GF-D8 (cell line): ENCODE results near the gene NPBWR2.
A peak's percentile ranks its signal among the peaks of the same experiment; 100 is the strongest.

Experiments used
- DNase-seq: peaks from one replicate; lab custom pipeline; 2025; lab: John Stamatoyannopoulos, UW

Gene NPBWR2

DNA sequence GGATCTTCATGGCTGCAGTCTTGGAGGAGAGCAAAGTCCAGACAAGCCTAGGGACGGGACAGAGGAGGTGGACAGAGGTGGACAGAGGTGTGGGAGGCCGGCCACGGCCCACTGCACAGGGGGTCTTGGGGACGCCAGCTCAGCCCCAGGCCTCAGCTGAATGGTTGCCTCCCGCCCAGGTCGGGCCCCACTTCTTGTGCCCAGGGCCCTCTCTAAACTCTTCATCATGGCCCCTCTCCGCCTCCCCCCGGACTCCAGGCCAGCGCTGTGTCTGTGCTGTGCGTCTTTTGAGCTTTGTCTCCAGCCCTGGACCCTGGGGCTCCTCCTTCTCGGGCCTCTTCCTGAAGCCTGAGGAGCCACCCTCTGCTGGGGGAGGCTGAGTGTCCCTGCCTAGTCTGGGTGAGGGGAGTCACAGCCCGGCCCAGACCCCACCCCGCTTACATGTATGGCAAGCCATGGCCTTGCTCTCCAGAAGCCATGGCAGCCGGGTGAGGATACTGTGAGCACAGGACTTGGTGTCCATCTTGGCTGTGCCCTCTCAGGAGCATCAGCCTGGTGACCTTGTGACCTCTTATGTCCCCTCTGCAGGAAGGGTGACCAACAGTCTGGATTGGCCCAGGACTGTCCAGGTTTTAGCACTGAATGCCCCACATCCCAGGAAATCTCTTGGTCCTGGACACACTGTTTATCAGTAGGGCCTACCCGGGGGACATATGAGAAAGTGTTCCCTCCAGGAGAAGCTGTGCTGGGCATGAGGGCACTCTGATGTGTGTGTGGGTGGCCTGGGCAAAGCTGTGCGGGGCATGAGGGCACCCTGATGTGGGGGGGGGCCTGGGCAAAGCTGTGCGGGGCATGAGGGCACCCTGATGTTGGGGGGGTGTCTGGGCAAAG is 9.4 kb upstream of the NPBWR2 start:
- no peak for DNase-seq

DNA sequence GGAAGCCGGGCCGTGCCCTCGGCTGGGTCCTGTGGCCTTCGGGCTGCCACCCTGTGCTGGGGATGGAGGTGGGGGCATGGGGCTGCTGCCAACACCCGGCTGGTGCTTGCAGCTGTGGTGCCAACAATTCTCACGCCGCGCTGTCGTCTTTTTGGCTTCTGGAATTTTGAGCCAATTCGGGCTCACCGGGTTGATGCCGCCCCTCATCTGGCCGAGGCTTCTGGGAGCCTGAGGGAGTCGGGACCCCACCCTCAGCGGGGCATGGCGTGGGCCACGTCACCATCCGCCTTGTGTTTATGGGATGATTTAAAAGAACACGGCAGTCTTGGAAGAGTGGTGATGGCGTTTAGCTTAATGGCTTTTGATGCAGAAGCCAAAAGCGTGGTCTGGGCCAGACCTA is 8.7 kb upstream of the NPBWR2 start:
- DNase-seq, result no peak

DNA sequence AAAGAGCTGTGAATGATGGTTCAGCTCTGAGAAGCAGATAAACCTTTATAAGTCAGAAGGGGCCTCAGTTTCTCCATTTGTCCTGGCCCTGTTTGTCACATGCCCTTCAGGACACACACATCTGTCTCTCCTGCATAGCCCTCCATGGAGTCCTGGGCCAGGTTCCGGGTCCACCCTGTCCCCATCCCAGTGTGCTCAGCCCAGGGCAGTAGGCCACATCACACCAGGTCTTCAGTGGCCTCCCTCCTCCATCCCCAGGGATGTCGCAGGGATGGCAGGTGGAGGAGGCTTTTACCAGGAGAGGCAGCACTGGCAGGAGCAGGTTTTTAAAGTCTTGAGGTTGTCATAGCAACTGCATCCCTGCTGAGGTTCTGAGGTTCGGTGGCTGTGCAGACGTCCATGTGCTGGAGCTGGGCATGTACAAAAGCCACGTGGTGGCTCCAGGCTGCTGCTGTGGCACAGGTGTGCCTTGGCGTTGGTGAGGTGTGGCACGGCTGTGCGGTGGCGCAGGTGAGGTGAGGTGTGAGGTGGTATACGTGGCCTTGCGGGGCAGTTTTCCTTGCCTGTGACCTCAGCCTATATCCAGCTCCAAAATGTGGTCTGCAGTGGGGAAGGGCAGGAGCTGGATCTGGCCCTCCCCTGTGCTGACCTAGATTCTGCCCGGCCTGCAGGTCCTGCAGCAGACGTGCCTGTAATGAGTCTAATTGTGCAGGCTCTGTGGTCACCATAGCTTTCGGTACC is 8.0 kb upstream of the NPBWR2 start:
- no peak for DNase-seq

DNA sequence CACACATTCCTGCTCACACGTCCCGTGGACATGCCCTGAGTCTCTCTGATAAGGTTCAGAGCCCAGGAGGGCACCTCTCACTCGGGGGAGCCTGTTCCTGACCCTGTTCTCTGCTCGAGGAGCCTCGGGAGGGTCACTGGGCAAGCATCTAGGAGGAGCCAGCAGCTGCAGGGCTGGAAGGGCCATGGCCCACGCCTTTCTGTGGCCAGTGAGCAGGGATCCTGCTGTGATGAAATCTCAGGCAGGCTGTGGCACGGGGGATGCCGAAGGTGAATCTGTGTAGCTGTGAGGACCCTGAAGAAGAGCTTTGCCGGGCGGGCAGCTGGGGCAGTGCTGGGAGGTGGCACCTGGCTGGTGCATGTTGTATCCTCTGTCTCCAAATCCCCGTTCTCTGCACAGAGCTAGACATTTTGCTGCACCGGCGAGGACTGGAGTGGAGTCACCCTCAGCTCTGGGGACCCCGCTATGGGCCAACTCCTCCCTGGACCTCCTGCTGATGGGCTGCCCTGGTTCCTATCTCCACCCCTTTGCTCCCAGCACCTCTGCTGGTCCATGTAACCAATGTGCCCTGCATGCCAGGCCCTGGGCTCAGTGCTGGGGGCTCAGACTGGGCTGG is 7.1 kb upstream of the NPBWR2 start:
- no peak for DNase-seq

DNA sequence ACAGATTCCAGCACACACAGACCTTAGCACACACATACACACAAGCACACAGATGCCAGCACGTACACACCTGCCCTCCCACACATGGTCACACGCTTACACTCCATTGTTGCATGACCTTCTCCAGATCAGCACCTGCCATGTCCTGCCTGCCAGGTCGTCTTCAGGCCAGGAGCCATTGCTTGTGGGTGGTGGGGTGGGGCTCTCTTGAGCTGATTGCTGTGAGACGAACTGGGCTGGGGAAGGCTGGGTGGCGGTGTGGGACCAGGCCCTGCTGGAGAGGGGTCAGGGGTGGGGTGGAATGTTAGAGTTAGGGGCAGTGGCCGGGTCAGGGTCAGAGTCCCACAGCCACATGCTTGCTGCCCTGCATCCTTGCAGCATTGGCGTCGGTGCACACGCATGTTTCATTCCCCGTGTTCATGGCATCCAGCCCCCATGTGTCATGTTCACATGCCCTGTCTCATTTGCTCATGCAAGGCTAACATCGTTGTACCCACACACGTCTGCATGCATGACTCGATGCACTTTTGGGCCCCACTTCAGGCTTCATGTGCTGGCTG is 6.5 kb upstream of the NPBWR2 start:
- no peak for DNase-seq

DNA sequence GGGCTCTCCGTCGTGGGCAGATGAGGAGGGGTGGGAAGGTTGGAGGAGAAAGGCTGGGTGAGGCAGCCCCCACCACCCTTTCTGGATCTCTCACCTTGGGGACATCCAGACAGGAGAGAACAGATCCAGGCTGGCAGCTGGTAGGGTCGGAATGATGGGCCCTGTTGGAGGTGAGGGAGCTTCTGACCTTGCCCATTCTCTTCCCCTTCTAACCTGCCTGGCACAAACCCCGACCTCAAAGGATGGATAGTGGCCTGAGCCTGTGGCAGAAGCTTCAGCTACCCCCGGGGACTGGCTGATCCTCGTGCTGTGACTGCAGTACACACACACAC is 6.0 kb upstream of the NPBWR2 start:
- no peak for DNase-seq

DNA sequence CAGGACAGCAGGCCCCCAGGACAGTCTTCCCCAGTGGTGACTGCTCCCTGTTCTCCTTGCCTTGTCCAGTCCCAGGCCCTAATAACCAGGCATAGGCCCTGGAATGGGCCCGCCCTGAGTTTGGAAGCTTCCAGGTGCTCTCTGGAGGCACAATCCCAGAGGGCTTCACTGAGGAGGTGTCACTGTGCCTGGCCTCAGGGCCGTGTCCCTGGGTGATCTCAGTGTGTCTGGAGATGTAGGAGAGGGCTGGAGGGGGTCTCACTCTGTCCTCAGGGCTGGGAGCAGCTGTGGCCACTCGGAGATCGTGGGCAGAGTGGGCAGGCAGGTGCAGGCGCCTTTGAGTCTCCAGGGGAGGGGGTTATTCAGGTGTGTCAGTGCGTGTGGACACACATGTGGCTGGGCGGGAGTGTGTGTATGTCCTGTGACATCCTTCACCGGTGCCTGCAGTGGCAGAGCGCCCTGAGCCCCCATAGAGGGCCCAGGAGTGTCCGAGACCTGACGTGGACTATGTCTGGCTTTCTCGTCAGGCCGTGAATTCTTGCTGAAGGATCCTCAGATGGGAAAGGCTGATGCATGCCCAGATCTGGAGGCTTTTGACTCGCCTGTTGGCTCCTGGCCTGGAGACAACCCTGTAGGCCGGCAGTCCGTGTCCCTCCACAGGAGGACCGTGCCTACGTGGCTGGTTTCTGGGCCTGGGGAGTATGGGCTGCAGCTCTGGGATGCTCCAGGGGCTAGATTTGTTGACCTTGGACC is 5.5 kb upstream of the NPBWR2 start:
- no peak for DNase-seq

DNA sequence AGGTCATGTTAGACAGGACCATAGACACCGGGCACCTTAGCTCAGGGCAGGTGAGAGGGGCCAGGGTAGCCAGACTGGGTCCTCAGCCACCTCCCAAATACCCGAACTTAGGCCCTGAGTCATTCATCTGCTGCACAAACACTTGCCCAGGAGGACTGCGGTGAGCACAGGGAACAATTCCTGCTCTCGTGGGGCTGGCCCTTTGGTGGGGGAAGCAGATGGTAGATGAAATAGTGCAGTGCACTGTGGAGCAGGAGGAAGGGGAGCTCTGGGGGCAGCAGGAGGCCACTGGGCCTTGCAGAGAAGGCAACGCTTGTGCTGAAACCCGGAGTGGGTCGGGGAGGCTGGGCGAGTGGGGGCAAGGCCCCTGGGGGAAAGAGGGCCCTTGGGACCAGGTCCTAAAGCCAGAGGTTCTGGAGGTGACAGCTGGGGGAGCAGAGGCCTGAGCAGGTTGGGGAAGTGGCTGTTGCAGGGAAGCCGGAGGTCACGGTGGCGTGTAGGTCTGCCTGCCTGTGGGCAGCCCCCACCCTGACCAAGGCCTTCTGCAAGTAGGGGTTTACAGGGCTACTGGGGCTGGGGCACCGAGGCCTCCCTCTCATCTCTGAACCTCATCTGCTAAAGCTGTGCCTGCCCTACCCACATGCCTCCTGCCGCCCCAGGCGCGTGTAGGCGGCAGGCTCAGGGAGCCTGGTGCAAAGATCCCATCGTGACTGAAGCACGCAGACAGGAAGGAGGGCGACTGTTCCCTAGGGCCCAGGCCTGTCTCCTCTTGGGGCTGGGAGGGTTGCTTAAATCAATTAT is 4.7 kb upstream of the NPBWR2 start:
- DNase-seq, result peak; percentile 58

DNA sequence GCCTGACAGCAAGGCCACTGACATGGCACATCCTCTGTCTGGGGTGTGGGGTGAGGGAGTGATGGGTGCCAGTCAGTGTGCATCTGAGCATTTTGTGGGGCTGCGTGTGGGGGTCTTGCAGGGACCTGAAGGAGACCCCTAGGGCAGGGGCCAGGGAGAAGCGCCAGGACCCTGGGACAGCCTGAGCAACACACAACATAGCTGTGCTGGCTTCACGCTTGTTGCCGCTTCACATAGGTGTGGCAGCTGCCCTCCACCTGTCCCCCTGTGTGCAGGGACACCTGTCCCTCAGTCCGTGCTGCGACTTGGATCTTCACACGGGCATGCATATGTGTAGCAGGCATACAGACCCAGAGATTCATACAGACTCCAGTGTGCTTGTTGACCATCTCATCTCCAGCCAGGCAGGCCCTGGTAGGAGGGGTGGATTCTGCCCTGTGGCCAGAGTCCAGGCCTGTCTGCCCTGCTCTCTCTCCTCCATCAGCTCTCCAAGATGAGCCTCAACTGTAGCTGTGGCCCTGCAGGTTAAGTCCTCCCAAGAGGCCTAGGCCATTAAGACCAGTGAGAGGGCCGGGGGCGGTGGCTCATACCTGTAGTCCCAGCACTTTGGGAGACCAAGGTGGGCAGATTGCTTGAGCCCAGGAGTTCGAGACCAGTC is 3.2 kb upstream of the NPBWR2 start:
- DNase-seq, result no peak

DNA sequence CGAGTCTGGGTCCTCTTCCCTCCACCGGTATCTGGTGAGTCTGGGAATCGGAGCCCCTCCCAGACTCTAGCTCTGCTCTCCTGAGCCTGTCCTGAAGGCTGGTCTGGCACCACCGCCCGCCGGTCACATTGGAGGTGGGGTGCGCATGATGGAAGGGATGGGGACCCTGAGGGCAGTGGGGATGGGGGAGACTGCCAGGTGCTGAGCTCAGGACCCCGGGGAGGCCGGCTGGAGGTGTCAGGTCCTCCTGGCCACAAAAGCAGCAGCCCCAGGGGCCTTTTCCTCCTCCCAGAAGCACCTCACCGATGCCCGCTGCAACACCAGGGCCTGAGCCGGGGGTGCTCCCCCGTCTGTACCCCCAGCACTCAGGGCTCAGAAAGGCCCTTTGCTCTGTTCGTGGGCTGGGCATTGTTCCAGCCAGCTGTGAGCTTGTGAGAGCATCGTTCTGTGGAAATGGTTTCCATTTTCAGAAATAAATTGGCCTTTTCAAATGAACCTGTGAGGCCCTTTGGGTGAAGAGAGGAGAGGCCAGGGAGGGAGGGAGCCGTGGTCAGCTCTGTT is 2.5 kb upstream of the NPBWR2 start:
- no peak for DNase-seq

DNA sequence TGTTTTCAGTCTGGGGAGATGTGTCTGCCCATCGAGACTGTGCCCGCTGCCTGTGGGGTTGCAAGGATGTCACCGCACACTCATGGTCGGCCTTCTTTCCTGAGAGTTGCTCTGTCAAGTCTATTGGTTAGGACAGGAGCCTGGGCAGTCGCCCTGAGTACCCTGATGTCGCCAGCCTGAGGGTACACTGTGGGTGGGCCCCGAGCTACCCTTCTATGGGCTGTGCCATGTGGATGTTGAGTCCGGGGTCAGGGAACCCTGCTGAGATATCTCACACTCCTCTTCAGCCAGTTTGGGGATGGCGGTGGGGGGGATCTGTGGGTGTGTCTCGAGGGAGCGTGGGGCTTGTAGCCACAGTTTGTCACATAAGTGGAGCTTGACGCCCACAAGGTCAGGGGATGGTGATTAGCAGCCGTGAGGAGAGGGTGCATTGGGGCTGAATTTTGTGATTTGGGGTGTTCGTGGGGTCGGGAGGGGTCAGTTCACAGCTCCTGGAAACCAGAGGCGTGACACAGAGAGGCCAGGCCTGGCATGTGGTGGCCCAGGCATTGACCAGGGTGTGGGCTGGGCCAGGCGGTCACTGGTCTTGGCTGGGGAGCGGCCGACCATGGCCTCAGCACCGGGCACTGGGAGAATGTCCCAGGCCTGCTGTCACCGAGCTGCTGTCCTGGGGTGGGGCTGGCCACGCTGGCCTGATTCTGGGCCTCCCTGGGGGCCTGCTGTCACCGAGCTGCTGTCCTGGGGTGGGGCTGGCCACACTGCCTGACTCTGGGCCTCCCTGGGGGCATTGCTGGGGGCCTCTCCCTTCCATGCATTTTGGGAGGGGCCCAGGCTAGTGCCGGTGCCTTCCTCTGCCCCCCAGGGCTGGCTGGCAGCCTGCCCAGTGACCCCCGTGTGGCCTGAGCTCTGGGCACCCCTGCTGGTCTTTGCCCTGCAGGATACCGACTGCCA is 1.6 kb upstream of the NPBWR2 start:
- no peak for DNase-seq

DNA sequence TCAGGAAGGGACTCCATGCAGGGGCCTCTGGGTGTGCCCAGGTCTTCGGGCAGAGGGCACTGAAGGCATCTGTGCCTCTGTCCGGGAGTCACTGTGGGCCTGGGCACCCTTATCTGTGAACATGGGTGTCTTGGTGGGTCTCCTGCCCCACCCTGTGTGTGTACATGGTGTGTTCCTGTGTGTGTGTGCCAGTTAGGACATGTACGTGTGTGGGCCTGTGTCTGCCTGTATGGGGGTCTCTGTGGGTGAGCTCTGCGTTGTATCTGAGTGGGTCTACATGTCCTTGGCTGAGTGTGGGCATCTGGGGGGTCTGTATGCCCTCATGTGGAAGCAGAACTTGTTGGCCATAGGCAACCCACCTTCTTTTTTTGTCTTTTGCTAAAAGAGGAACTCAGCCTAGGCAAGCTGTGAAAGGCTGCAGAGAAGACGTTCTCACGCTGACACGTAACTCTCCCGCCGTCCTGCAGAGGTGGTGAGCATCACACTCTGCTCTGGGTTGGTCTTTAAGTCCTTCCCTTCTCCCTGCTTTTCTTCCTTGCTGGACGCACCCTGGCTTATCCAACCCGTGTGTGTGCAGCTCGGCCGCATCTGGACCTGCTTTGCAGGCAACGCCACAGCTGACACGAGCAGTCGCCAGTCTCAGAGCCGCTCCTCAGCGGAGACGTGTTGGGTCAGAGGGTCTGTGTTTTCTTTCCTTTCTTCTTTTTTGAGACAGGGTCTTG is 532 bp upstream of the NPBWR2 start:
- peak; percentile 14 for DNase-seq

DNA sequence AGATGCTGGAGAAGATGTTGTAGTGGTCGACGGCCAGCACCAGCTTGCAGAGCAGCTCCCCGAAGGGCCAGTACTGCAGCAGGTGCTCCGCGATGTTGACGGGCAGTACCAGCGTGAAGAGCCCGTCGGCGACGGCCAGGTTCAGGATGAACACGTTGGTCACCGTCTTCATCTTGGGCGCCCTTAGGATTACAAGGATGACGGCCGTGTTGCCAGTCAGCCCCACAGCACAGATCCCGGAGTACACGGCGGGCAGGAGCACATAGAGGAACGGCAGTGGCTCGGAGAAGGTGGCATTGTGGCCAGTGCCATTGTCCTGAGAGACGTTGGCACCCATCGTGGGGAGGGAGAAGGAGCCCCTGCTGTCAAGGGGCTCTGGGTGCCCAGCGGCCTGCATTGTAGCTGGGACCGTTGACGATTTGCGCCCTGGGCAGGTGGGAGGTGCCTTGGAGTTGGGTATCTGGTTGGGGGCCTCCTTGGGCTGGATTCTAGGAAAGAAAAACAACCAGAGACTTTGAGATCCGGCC is 867 bp downstream of the NPBWR2 start:
- no peak for DNase-seq

DNA sequence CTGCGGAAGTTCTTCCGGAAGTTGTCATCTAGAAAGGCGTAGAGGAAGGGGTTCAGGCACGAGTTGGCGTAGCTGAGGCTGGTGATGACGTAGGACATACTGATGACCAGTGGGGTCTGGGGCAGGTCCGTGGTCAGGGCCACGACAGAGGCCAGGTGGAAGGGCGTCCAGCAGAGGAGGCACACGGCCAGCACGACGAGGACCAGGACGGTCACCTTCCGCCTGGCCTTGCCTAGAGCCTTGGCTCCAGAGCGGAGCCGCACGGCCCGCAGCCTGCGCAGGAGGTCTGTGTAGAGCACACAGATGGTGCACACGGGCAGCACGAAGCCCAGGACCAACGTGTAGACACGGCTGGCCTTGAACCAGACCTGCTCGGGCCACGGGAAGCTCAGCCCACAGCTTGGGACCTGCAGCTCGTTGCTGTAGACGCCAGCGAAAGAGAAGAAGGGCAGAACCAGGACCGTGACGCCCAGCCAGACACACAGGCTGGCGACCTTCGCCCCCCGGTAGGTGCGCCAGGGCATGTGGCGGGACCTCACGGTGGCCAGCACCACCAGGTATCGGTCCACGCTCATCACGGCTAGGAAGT is 1.4 kb downstream of the NPBWR2 start:
- DNase-seq, result no peak

DNA sequence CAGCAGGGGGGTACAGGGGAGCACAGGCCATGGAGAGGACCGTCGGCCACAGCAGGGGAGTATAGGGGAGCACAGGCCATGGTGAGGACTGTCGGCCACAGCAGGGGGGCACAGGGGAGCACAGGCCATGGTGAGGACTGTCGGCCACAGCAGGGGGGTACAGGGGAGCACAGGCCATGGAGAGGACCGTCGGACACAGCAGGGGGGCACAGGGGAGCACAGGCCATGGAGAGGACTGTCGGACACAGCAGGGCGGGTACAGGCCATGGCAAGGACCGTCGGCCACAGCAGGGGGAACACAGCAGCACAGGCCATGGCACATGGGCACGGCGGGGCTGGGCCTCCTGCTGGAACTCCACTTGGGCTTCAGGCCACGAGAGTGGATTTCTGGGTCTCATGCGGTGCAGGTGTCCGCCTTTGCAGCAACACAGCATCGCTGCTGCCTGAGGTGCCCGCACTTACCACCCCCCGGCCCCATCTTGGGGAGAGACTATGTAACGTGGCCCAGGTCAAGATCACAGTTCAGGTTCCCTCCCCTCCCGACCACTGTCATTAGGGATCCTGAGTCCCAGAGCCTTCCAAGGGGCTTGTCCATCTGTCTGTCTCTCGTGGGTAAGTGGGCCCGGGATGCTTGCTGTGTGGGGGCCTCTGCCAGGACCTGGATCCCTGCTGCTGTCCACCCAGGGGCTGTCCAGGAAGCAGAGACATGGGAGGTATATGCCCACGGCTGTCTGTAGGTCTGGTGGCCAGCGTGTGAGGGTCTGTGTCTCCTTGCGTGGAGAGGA is 2.5 kb downstream of the NPBWR2 start:
- no peak for DNase-seq

DNA sequence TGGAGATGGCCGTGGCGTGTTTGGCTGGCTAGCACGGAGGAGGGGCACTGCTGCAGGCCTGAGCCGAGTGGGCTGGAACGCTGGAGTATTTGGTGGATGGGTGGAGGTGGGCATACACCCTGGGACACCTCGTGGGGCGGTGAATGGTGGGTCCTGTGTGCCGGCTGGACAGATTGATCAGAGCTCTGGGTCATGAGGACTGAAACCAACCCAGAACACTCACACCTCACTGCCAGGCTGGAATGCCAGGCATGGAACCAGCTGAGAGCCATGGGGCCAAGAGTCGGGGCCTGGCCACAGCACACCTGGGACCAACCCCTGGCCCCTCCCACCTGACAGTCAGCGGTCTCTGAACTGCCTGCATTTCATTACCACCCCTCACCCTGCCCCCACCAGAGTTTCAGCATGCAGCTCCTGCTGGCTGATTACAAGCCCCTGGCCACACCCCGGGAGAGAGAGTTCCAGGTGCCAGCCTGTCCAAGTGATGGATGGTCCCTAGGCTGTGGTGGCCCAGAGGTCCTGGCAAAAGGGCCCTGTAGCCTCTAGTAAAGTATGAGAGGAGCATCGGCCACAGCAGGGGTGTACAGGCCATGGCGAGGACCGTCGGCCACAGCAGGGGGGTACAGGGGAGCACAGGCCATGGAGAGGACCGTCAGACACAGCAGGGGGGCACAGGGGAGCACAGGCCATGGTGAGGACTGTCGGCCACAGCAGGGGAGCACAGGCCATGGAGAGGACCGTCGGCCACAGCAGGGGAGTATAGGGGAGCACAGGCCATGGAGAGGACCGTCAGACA is 3.3 kb downstream of the NPBWR2 start:
- DNase-seq, result no peak
